ENCODE measurements around the gene ECEL1.

GRCh38 chr2:232458661-232459418 lies 28.8 kb downstream of the ECEL1 start:
- TF ChIP-seq CTCF (IDR thresholded peaks at IDR 0.05; ENCODE audit: low read depth, low read length) (no peak), EZH2phosphoT487 (IDR thresholded peaks at IDR 0.05; ENCODE audit: low read depth) (no peak)
